HG02623 (cell line): ENCODE results near the gene EVA1C.
"Not testable (repeated sequence)": the region's sequence is repeated elsewhere in the genome, so short reads cannot be mapped to it uniquely, and the experiment has no call there.

Source experiments
- ATAC-seq: cut with Tn5 transposase; IDR thresholded peaks from one replicate; pipeline ENCODE4 v1.9.1; 2021; ENCODE audit warnings: moderate library complexity; ENCODE audit not compliant: unreplicated experiment

The EVA1C gene

GRCh38 chr21:32549886-32550285 is 137.4 kb downstream of the EVA1C start:
- ATAC-seq: no peak

- ATAC-seq: no peak
Measured at GRCh38 chr21:32554832-32555638, 142.5 kb downstream of the EVA1C start.

GRCh38 chr21:32558106-32558505 is 145.6 kb downstream of the EVA1C start:
- no peak for ATAC-seq

GRCh38 chr21:32559006-32559610 is 146.6 kb downstream of the EVA1C start:
- no peak for ATAC-seq

GRCh38 chr21:32560896-32561295 is 148.4 kb downstream of the EVA1C start:
- ATAC-seq: no peak

GRCh38 chr21:32561476-32561875 is 149.0 kb downstream of the EVA1C start:
- not testable (repeated sequence) for ATAC-seq

GRCh38 chr21:32562426-32562825 is 149.9 kb downstream of the EVA1C start:
- no peak for ATAC-seq

- ATAC-seq: no peak
Measured at GRCh38 chr21:32562915-32563314, 150.4 kb downstream of the EVA1C start.
